HepG2 (cell line): ENCODE results near the gene SPNS2. TPM values are rescaled to one million over a fixed set of nuclear protein-coding genes. Genes with fewer than 3 reads are reported as not detected.

ENCODE experiments used
- ATAC-seq: fragments of 200-7000 bp; cut with Tn5 transposase; 3 replicates; pipeline ENCODE4 v1.9.1; 2020; ENCODE audit warnings: mild to moderate bottlenecking, moderate library complexity
- BruUV-seq: library from RNA; stranded (reverse); fragments of 400-500 nt; replicated peaks from 2 replicates; lab custom pipeline; 2021; lab: Mats Ljungman, UMichigan
- CTCF ChIA-PET: fragments of 300-600 bp; formaldehyde crosslinking; extraction: SDS; loops from one replicate; lab custom pipeline; 2021; ENCODE audit warnings: low total read pairs, inconsistent platforms, low intra/inter-chr PET ratio; lab: Yijun Ruan, JAX
- POLR2A ChIA-PET: fragments of 350-600 bp; sonication (Branson Sonifier 250); formaldehyde crosslinking; loops from one replicate; lab custom pipeline; 2020; ENCODE audit warnings: antibody characterized with exemption, inconsistent platforms; lab: Yijun Ruan, JAX
- DNase-seq: peaks from one replicate; pipeline ENCODE4 v3.0.0-alpha.2; 2015; ENCODE audit warnings: low spot score
- FAIRE-seq: peaks from 3 replicates; lab custom pipeline; 2011; peaks lifted over from hg19 to GRCh38; lab: Jason Lieb, UNC
- H2AFZ ChIP-seq: one replicate; pipeline ENCODE4 v1.6.1; 2011; ENCODE audit warnings: low read length, inconsistent platforms
- H3K27ac ChIP-seq: fragments of 300-600 bp; 3 replicates; pipeline ENCODE4 v1.8.0; 2011; ENCODE audit warnings: mixed run types, mild to moderate bottlenecking, mixed read lengths, low read length, inconsistent platforms; ENCODE audit not compliant: insufficient read depth; ENCODE audit errors: extremely low read length
- H3K27me3 ChIP-seq, 2 experiments: fragments of 200-600 bp in 1 of 2; 2 replicates in 1 of 2; 3 replicates in 1 of 2; pipeline versions ENCODE4 v1.6.0 to v1.8.0; 2011; ENCODE audit warnings: low read length in 2 of 2, mild to moderate bottlenecking in 2 of 2, moderate library complexity in 2 of 2, inconsistent platforms in 1 of 2; ENCODE audit not compliant: insufficient read depth in 2 of 2, control insufficient read depth in 1 of 2
- H3K36me3 ChIP-seq, 2 experiments: fragments of 200-600 bp in 1 of 2; replicated peaks in 1 of 2; 2 replicates in 1 of 2; 3 replicates in 1 of 2; pipeline versions ENCODE4 v1.5.1 to v1.8.0; 2011; ENCODE audit warnings: low read length in 2 of 2, inconsistent platforms in 1 of 2; ENCODE audit not compliant: insufficient read depth in 2 of 2, control insufficient read depth in 1 of 2
- H3K4me1 ChIP-seq: 2 replicates; pipeline ENCODE4 v1.5.1; 2012; ENCODE audit warnings: low read length, inconsistent platforms; ENCODE audit not compliant: insufficient read depth
- H3K4me2 ChIP-seq: 2 replicates; pipeline ENCODE4 v1.6.0; 2011; ENCODE audit warnings: low read depth, low read length, inconsistent platforms
- H3K4me3 ChIP-seq, 3 experiments: fragments of 200-600 bp in 1 of 3; sonication (generic), shearing (Covaris generic) in 1 of 3; replicated peaks in 1 of 3; 2 replicates each; pipeline ENCODE4 v1.5.1; 2011 to 2016; ENCODE audit warnings: low read length in 3 of 3, inconsistent platforms in 2 of 3, low read depth in 2 of 3, mild to moderate bottlenecking in 2 of 3, control low read depth in 1 of 3, mixed read lengths in 1 of 3; ENCODE audit not compliant: insufficient read depth in 1 of 3
- H3K79me2 ChIP-seq: one replicate; pipeline ENCODE4 v1.6.1; 2011; ENCODE audit warnings: low read length, inconsistent platforms; ENCODE audit not compliant: insufficient read depth
- H3K9ac ChIP-seq: 2 replicates; pipeline ENCODE4 v1.6.0; 2011; ENCODE audit warnings: mild to moderate bottlenecking, low read depth, low read length, inconsistent platforms; ENCODE audit not compliant: insufficient read depth
- H3K9me3 ChIP-seq: 2 replicates; pipeline ENCODE4 v1.5.1; 2012; ENCODE audit warnings: mild to moderate bottlenecking, low read length
- H4K20me1 ChIP-seq: 2 replicates; pipeline ENCODE4 v1.6.0; 2011; ENCODE audit warnings: inconsistent platforms, mild to moderate bottlenecking, low read length, moderate library complexity; ENCODE audit not compliant: insufficient read depth
- AGO1 ChIP-seq: fragments of 200-400 bp; formaldehyde crosslinking; IDR thresholded peaks from 2 replicates; pipeline ENCODE4 v1.6.1; 2017; ENCODE audit warnings: mild to moderate bottlenecking, low read depth, low read length, moderate library complexity; ENCODE audit not compliant: poor library complexity, severe bottlenecking
- AGO2 ChIP-seq: fragments of 200-400 bp; formaldehyde crosslinking; optimal IDR thresholded peaks from 2 replicates; pipeline ENCODE3; 2017; ENCODE audit warnings: mild to moderate bottlenecking, low read depth, low read length, moderate library complexity
- AKAP8 ChIP-seq: sonication (generic); formaldehyde crosslinking; IDR thresholded peaks from 2 replicates; pipeline ENCODE4 v1.5.1; 2020; ENCODE audit warnings: mild to moderate bottlenecking, missing genetic modification reagents
- FOXP1 ChIP-seq, 2 experiments: fragments of 450-650 bp in 1 of 2; IDR thresholded peaks; 2 replicates each; pipeline ENCODE4 v1.6.1; 2017 to 2018; ENCODE audit warnings: antibody characterized with exemption in 1 of 2
- GABPB1 ChIP-seq: IDR thresholded peaks from 2 replicates; pipeline ENCODE4 v1.6.1; 2016; ENCODE audit warnings: mild to moderate bottlenecking, missing genetic modification reagents, moderate library complexity, missing compliant biosample characterization
- HNF4A ChIP-seq: sonication (generic); formaldehyde crosslinking; IDR thresholded peaks from 2 replicates; pipeline ENCODE4 v1.4.0; 2020; ENCODE audit warnings: missing genetic modification reagents
- HNRNPH1 ChIP-seq: fragments of 200-400 bp; formaldehyde crosslinking; optimal IDR thresholded peaks from 2 replicates; pipeline ENCODE3; 2017; ENCODE audit warnings: mild to moderate bottlenecking, low read depth, low read length
- KDM2A ChIP-seq: sonication (generic); formaldehyde crosslinking; IDR thresholded peaks from 2 replicates; pipeline ENCODE4 v1.4.0; 2020; ENCODE audit warnings: low read depth, missing genetic modification reagents, borderline replicate concordance
- NFKBIZ ChIP-seq: IDR thresholded peaks from 2 replicates; pipeline ENCODE4 v1.6.1; 2018; ENCODE audit warnings: missing genetic modification reagents, missing compliant biosample characterization
- POLR2A ChIP-seq, 2 experiments: IDR thresholded peaks; 2 replicates each; pipeline ENCODE4 v1.6.1; 2011; ENCODE audit warnings: low read depth in 2 of 2, low read length in 2 of 2, mild to moderate bottlenecking in 1 of 2, moderate library complexity in 1 of 2; ENCODE audit not compliant: insufficient read depth in 1 of 2
- POLR2AphosphoS2 ChIP-seq: IDR thresholded peaks from 2 replicates; pipeline ENCODE4 v1.6.1; 2011; ENCODE audit warnings: low read depth, low read length, improper control_type of control experiment
- POLR2G ChIP-seq: fragments of 200-400 bp; formaldehyde crosslinking; IDR thresholded peaks from 2 replicates; pipeline ENCODE4 v1.6.1; 2018; ENCODE audit warnings: mild to moderate bottlenecking, low read depth, low read length, moderate library complexity
- ZMYM3 ChIP-seq: sonication (generic); formaldehyde crosslinking; IDR thresholded peaks from 2 replicates; pipeline ENCODE4 v1.5.1; 2020; ENCODE audit warnings: mild to moderate bottlenecking, missing genetic modification reagents
- ZNF790 ChIP-seq: sonication (generic); formaldehyde crosslinking; IDR thresholded peaks from 2 replicates; pipeline ENCODE4 v1.8.0; 2022; ENCODE audit warnings: missing genetic modification reagents, mild to moderate bottlenecking, borderline replicate concordance
- WGBS: methylation state at CpG from one replicate; pipeline ENCODE4 v1.1.6; 2017; ENCODE audit warnings: low lambda C conversion rate; 5-methylcytosine and 5-hydroxymethylcytosine counted together
- in situ Hi-C: cut with HindIII; loops from 2 replicates; pipeline ENCODE4 v1.10.0; 2017; ENCODE audit warnings: low pct_unique_long_range_greater_than_20kb; ENCODE audit not compliant: extremely low pct_ligation_motif_present
- intact Hi-C: fragments of 100-400 bp; cut with micrococcal nuclease; formaldehyde crosslinking; loops from one replicate; pipeline ENCODE4 v1.10.0; 2022; ENCODE audit not compliant: unreplicated experiment
- polyA plus RNA-seq, 8 experiments: library from polyadenylated mRNA; depleted of rRNA in 3 of 8; stranded (reverse) in 7 of 8; unstranded in 1 of 8; fragments of >200 nt; fragmentation: Illumina TruSeq in 4 of 8; extraction: Trizol in 4 of 8; gene quantifications; 2 replicates each; pipeline versions ENCODE4 v1.2.1 to v1.2.3, GENCODE V29; 2011 to 2016; ENCODE audit warnings: low read depth in 4 of 8, missing spikeins in 1 of 8, mixed read lengths in 1 of 8; ENCODE audit not compliant: insufficient read depth in 1 of 8
- total RNA-seq, 5 experiments: library from RNA; depleted of rRNA; stranded (reverse); fragments of >200 nt; fragmentation: Illumina TruSeq; extraction: Trizol; gene quantifications; 2 replicates each; pipeline ENCODE4 v1.2.3, GENCODE V29; 2016; ENCODE audit warnings: low read depth in 1 of 5
- TF ChIP-seq, protein P1 (sequence below): sonication (generic); formaldehyde crosslinking; conservative IDR thresholded peaks from 2 replicates; pipeline ENCODE4 v1.8.0; 2022; ENCODE audit warnings: mild to moderate bottlenecking, moderate library complexity, missing genetic modification reagents
- TF ChIP-seq, protein P2 (sequence below): sonication (generic); formaldehyde crosslinking; IDR thresholded peaks from 2 replicates; pipeline ENCODE4 v1.5.1; 2020; ENCODE audit warnings: mild to moderate bottlenecking, missing genetic modification reagents, moderate library complexity

SPNS2 gene
- total and polyA plus RNA-seq, 2 of the 13 experiments (the other 11 are each of a cell fraction or from before 2014, with no cell fraction given), result 0.01 TPM; not detected in 1

DNA sequence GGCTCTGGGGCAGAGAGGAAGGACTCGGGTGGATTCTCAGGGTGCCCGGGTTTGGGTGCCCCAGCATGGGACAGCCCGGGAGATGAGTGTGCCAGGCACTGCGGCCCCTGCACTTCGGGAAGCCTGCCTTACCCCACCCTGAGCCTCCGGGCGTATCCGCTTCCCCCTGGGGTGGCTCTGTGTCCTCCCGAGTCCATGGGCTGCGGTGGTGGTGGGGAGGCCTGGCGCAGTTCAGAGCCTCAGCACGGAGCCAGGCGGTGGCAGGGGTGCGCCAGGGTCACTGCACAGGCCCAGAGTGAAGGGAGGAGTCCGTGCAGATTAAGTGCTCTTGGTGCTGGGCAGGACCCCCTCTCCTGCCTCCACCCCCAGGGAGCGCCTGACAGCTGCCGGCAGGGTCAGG is 35.8 kb downstream of the SPNS2 start (continued):
- TF ChIP-seq FOXP1 (IDR thresholded peaks at IDR 0.05) (no peak), FOXP1 (CRISPR knock-in tag; IDR thresholded peaks at IDR 0.05) (no peak), ZMYM3 (CRISPR knock-in tag) (no peak), GABPB1 (CRISPR knock-in tag) (peak; percentile 12; the same call in 1 of the 2 replicates), AGO2 (peak; percentile 69), NFKBIZ (no peak)

DNA sequence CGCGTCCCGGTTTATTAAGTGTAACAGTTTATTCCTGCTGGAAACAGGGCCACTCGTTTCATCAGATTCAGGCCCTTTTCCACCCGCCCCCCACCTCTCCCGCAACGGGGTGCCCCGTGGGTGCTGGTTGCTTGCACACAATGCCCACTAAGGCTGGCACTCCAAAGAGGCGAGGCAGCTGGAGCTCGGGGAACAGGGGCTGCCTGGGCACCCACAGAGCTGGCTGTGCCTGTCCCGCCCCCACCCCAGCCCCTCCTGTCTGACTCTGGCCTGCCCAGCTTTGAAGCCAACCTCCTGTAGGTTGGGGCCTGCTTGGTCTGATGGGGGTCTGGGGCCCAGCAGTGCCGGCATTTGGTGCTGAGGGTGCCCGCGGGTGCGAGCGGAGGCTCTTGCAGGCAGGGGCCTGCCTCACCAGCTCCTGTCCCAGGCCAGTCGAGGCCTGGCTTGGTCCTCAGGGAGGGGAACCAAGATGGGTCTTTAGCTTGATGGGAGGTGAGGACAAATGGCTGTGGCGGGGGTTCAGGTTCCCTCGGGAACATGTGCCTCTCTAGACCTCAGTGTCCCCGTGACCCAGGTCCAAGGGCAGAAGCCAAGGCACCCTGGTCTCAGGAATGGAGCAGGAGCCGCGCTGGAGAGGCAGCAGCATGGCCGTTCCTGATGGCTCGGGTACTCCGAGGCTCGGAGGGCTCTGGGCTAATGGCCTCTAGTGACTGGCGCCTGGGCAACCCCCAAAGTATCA is 36.4 kb downstream of the SPNS2 start:
- peak; percentile 2; the same call in 2 of the 3 replicates for ATAC-seq
- ChIA-PET CTCF (no interaction called here), POLR2A (interaction anchor here (2.4 kb wide), 1 partner anchor 20 kb away, joined by 8 read pairs; the partner anchor contains the start of gene MYBBP1A)
- 0 out of 2 replicates have a peak, but pooled peaks cover 1% of the 10 kb centered on the region for H4K20me1 ChIP-seq
- peaks cover 16% of the 10 kb centered on the region for H3K4me1 ChIP-seq
- no peaks in the 10 kb centered on the region for H3K9me3 ChIP-seq
- H3K27me3 ChIP-seq, result peaks cover 6 to 30% of the 10 kb centered on the region in 2 experiments
- H2AFZ ChIP-seq, result no peak overlapping the region
- H3K9ac ChIP-seq, result no peak overlapping the region
- H3K4me2 ChIP-seq, result no peak overlapping the region; the same call in 1 of the 2 replicates
- intact Hi-C loops, result loop anchor here (5.0 kb wide), 1 partner anchor 113 kb away; no protein-coding TSS in a partner anchor
- no peaks in the 10 kb centered on the region for H3K79me2 ChIP-seq
- no peak for FAIRE-seq
- in situ Hi-C loops, result no loop called here
- WGBS, result 61% methylated on average over 12 of the region's 27 CpGs
- no TSS peak for BruUV-seq
- peak overlapping the region in 1 of 3 experiments; percentile 10; a peak in 1 of 6 replicates for H3K4me3 ChIP-seq
- H3K36me3 ChIP-seq, result peaks cover 7 to 16% of the 10 kb centered on the region in 2 experiments
- no peak for DNase-seq
- H3K27ac ChIP-seq, result no peak overlapping the region
- TF ChIP-seq, protein P1, sequence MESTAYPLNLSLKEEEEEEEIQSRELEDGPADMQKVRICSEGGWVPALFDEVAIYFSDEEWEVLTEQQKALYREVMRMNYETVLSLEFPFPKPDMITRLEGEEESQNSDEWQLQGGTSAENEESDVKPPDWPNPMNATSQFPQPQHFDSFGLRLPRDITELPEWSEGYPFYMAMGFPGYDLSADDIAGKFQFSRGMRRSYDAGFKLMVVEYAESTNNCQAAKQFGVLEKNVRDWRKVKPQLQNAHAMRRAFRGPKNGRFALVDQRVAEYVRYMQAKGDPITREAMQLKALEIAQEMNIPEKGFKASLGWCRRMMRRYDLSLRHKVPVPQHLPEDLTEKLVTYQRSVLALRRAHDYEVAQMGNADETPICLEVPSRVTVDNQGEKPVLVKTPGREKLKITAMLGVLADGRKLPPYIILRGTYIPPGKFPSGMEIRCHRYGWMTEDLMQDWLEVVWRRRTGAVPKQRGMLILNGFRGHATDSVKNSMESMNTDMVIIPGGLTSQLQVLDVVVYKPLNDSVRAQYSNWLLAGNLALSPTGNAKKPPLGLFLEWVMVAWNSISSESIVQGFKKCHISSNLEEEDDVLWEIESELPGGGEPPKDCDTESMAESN, result no peak
- TF ChIP-seq POLR2G, result peak; percentile 70
- no peak for TF ChIP-seq HNF4A (CRISPR knock-in tag)
- TF ChIP-seq POLR2A (IDR thresholded peaks at IDR 0.05; ENCODE audit: insufficient read depth in 1 of 2, low read depth in 2 of 2, low read length in 2 of 2), result 0 out of 4 replicates have a peak, but pooled peaks of 1 of the 2 experiments have one; percentile 20
- TF ChIP-seq AGO1, result peak; percentile 97
- no peak for TF ChIP-seq ZNF790 (CRISPR knock-in tag)
- 0 out of 2 replicates have a peak, but pooled peaks have one; percentile 32 for TF ChIP-seq POLR2AphosphoS2
- TF ChIP-seq HNRNPH1, result no peak
- TF ChIP-seq, protein P2, sequence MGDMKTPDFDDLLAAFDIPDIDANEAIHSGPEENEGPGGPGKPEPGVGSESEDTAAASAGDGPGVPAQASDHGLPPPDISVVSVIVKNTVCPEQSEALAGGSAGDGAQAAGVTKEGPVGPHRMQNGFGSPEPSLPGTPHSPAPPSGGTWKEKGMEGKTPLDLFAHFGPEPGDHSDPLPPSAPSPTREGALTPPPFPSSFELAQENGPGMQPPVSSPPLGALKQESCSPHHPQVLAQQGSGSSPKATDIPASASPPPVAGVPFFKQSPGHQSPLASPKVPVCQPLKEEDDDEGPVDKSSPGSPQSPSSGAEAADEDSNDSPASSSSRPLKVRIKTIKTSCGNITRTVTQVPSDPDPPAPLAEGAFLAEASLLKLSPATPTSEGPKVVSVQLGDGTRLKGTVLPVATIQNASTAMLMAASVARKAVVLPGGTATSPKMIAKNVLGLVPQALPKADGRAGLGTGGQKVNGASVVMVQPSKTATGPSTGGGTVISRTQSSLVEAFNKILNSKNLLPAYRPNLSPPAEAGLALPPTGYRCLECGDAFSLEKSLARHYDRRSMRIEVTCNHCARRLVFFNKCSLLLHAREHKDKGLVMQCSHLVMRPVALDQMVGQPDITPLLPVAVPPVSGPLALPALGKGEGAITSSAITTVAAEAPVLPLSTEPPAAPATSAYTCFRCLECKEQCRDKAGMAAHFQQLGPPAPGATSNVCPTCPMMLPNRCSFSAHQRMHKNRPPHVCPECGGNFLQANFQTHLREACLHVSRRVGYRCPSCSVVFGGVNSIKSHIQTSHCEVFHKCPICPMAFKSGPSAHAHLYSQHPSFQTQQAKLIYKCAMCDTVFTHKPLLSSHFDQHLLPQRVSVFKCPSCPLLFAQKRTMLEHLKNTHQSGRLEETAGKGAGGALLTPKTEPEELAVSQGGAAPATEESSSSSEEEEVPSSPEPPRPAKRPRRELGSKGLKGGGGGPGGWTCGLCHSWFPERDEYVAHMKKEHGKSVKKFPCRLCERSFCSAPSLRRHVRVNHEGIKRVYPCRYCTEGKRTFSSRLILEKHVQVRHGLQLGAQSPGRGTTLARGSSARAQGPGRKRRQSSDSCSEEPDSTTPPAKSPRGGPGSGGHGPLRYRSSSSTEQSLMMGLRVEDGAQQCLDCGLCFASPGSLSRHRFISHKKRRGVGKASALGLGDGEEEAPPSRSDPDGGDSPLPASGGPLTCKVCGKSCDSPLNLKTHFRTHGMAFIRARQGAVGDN (CRISPR knock-in tag), result peak; percentile 14; the same call in 1 of the 2 replicates
- peak; percentile 15; the same call in 1 of the 2 replicates for TF ChIP-seq KDM2A (CRISPR knock-in tag)
- TF ChIP-seq AKAP8 (CRISPR knock-in tag), result peak; percentile 91; the same call in 1 of the 2 replicates
- peak; percentile 70 for TF ChIP-seq AGO2
